Measurements from ENCODE around the gene PEX14. TPM values are rescaled to one million over a fixed set of nuclear protein-coding genes. Genes with fewer than 3 reads are reported as not detected.

PEX14 gene
- total RNA-seq, 1 donor from 2014 or later: 35.4 TPM

GRCh38 chr1:10615932-10616671, 141.4 kb downstream of the PEX14 start:
- DNase-seq (ENCODE audit: low spot score): peak; percentile 55

GRCh38 chr1:10616696-10617095, 141.9 kb downstream of the PEX14 start:
- DNase-seq (ENCODE audit: low spot score): peak; percentile 57

- peak; percentile 49 for DNase-seq (ENCODE audit: low spot score)
Observed at GRCh38 chr1:10617318-10617717, 142.6 kb downstream of the PEX14 start.

GRCh38 chr1:10617931-10618885, 143.5 kb downstream of the PEX14 start:
- peak; percentile 84 for DNase-seq (ENCODE audit: low spot score)

- DNase-seq (ENCODE audit: low spot score): no peak
Observed at GRCh38 chr1:10620776-10621175, 146.0 kb downstream of the PEX14 start.

- DNase-seq (ENCODE audit: low spot score): no peak
Observed at GRCh38 chr1:10621906-10622305, 147.2 kb downstream of the PEX14 start.

- no peak for DNase-seq (ENCODE audit: low spot score)
Observed at GRCh38 chr1:10622910-10623685, 148.3 kb downstream of the PEX14 start.

- no peak for DNase-seq (ENCODE audit: low spot score)
Observed at GRCh38 chr1:10623686-10624145, 149.0 kb downstream of the PEX14 start.

GRCh38 chr1:10624256-10625050, 149.7 kb downstream of the PEX14 start:
- DNase-seq (ENCODE audit: low spot score): no peak

GRCh38 chr1:10625076-10625475, 150.3 kb downstream of the PEX14 start:
- no peak for DNase-seq (ENCODE audit: low spot score)

- no peak for DNase-seq (ENCODE audit: low spot score)
Observed at GRCh38 chr1:10625554-10625953, 150.8 kb downstream of the PEX14 start.

GRCh38 chr1:10626131-10626731, 151.5 kb downstream of the PEX14 start:
- DNase-seq (ENCODE audit: low spot score): no peak

- DNase-seq (ENCODE audit: low spot score): no peak
Observed at GRCh38 chr1:10626791-10627410, 152.2 kb downstream of the PEX14 start.

- DNase-seq (ENCODE audit: low spot score): no peak
Observed at GRCh38 chr1:10628685-10629084, 153.9 kb downstream of the PEX14 start.

- DNase-seq (ENCODE audit: low spot score): no peak
Observed at GRCh38 chr1:10629091-10629815, 154.5 kb downstream of the PEX14 start.

- DNase-seq (ENCODE audit: low spot score): no peak
Observed at GRCh38 chr1:10629816-10630571, 155.2 kb downstream of the PEX14 start.

GRCh38 chr1:10630661-10631120, 155.9 kb downstream of the PEX14 start:
- no peak for DNase-seq (ENCODE audit: low spot score)

Measured in mesenteric fat pad (tissue), 1 donor.